ENCODE measurements around the gene HMOX1. TPM values are rescaled to one million over a fixed set of nuclear protein-coding genes. Genes with fewer than 3 reads are reported as not detected.

HMOX1 gene
- total RNA-seq, 1 experiment from 2014 or later, result 26.4 TPM

DNA sequence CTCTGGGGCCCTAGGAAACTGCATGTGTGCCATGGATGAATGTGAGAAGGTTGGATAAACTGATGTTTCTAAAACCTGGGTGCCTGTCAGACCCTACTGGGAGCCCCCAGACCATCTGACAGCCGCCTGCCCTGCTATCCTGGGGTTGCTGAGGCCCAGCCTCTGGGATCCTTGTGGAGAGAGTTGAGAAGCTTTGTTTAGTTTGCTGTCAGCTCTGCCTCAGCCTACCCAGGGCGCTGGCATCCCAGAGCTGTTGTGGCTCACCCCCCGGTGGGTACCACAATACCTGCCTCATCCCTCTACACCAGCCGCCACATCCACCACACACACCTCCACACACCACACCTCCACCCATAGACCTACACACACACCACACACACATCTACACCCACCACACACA lies 38.5 kb upstream of the HMOX1 start (continued):
- TF ChIP-seq CEBPB (IDR thresholded peaks at IDR 0.05; ENCODE audit: low read depth) (no peak), ELF1 (IDR thresholded peaks at IDR 0.05; ENCODE audit: borderline replicate concordance, low read depth) (no peak)

GRCh38 chr22:35343664-35344550 lies 37.0 kb upstream of the HMOX1 start:
- ChIA-PET RAD21 (ENCODE audit: low non-redundant PET in 1 of 2, low total read pairs in 2 of 2, uncharacterized antibody in 2 of 2, unreplicated experiment in 2 of 2) (no interaction called here), POLR2A (no interaction called here), CTCF (no interaction called here)
- TF ChIP-seq EZH2phosphoT487 (IDR thresholded peaks at IDR 0.05; ENCODE audit: borderline replicate concordance) (no peak), SIN3A (IDR thresholded peaks at IDR 0.05; ENCODE audit: low read depth) (no peak), MAX (IDR thresholded peaks at IDR 0.05) (no peak), SP1 (IDR thresholded peaks at IDR 0.05; ENCODE audit: low read depth) (no peak), FOSL1 (IDR thresholded peaks at IDR 0.05; ENCODE audit: low read depth) (no peak), ZBTB33 (IDR thresholded peaks at IDR 0.05; ENCODE audit: extremely low read depth, insufficient replicate concordance, low read length) (no peak), EGR1 (IDR thresholded peaks at IDR 0.05; ENCODE audit: low read depth) (no peak)
- Histone ChIP-seq H3K4me2 (ENCODE audit: low read length) (no peak overlapping the region), H4K20me1 (ENCODE audit: insufficient read depth) (no peaks in the 10 kb centered on the region), H3K9me3 (ENCODE audit: control insufficient read depth in 1 of 2, insufficient read depth in 1 of 2, low read depth in 1 of 2, low read length in 2 of 2) (peaks cover 0 to 8% of the 10 kb centered on the region in 2 experiments; a peak in 1 of 4 replicates), H3K36me3 (ENCODE audit: control insufficient read depth in 1 of 2, insufficient read depth in 2 of 2, low read length in 2 of 2) (no peaks in the 10 kb centered on the region; a peak in 1 of 4 replicates), H3K4me1 (ENCODE audit: control insufficient read depth in 1 of 2, insufficient read depth in 2 of 2, low read length in 2 of 2) (no peaks in the 10 kb centered on the region), H3K4me3 (replicated peaks in 1 of 2; ENCODE audit: low read depth in 1 of 2, low read length in 2 of 2) (no peak overlapping the region), H3K27ac (ENCODE audit: low read depth, low read length) (peak overlapping the region; percentile 46; the same call in 1 of the 2 replicates), H2AFZ (ENCODE audit: low read depth, low read length, poor library complexity, severe bottlenecking) (no peak overlapping the region), H3K9me2 (ENCODE audit: insufficient read depth) (no peaks in the 10 kb centered on the region), H3K79me2 (ENCODE audit: insufficient read depth, low read length) (no peaks in the 10 kb centered on the region), H3K9ac (ENCODE audit: low read length) (no peak overlapping the region), H3K27me3 (ENCODE audit: insufficient read depth, low read length) (no peaks in the 10 kb centered on the region)
- DNase-seq (ENCODE audit: low read depth, low spot score), result no peak
- intact Hi-C loops (cut with micrococcal nuclease), result no loop called here
- ATAC-seq, result no peak
- BruUV-seq (replicated peaks), result no TSS peak

All from HCT116 (cell line).